NCI-H526 treated with DMSO at 0.1 percent for 48 hours (cell line): Measurements from ENCODE around the gene MUCL1.
"Not testable (repeated sequence)": the region's sequence is repeated elsewhere in the genome, so short reads cannot be mapped to it uniquely, and the experiment has no call there.

ENCODE experiments used
- DNase-seq: peaks from one replicate; lab custom pipeline; 2025; lab: John Stamatoyannopoulos, UW

The MUCL1 gene

DNA sequence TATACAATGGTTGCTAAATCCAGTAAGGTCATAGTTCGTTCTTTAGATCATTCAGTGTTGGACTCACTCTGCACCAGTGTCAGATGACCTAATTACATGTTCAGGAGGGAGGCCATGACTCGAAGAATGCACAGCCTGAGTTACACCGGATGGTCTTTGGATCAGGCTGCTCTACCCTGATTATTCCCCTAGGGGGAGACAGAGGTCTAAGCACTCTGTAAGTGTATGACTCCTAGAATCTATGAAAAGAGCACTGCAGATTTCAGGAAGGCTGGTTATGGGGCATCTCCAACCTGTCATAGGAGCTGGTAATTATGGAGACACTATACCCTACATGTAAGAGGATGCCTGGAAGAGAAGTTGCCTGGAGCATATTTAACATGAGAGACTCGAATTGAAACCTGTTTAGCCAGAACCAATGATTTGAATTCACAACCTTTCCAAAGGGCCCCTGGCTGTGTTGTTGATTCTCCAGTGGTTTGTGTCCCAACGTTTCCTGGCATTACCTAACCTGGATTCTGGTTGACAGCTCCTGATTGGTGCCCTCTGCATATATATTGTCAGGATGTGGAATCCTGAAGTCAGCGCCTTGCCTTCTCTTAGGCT lies at the start of gene MUCL1:
Gene MUCL1 (plus strand): TSS at position 584 of the 606 bp plus-strand sequence. CDS start 67 bp downstream, outside the sequence.
- DNase-seq, result peak; percentile 31

GRCh38 chr12:54821676-54822075 lies 32.6 kb upstream of the MUCL1 start:
- DNase-seq, result no peak

GRCh38 chr12:54824402-54824801 lies 29.9 kb upstream of the MUCL1 start:
- DNase-seq, result no peak

DNA sequence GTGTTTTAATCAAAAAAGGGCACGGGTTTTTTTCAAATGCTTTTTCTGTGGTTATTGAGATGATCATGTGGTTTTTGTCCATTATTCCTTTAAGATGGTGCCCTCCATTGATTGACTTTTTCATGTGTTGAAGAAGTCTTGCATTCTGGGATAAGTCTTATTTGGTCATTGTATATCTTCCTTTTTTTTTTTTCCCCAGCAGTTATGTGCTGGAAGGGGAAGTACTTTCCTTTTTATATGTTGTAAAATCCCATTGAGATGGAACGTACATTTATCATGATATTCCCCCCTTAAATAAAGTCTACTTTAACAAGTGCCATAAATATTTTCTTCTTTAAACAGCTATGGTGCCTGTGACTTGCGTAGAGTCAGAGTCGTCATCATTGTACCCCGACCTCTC lies 24.8 kb upstream of the MUCL1 start:
- DNase-seq, result no peak

DNA sequence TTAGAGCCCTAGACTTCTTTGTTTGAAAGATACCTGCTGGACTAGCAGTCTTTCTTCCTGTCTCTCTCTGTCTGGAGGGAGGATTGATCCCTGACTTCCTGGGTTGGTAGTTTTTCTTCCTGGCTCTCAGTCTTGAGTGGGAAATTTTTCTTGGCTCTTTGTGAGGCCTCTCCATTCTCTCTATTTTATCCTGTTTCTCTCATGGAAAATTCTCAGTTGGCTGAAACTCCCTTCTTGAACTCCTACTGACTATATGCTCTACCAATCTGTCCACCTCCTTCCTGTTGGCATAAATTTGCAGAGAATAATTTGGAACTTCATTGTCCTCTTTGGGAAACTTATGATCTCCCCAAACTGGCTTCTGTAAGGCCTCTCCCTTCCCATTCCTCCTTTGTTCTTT lies 24.1 kb upstream of the MUCL1 start:
- DNase-seq, result no peak

- no peak for DNase-seq
These were observed 22.7 kb upstream of the MUCL1 start for GRCh38 chr12:54831631-54832030.

DNA sequence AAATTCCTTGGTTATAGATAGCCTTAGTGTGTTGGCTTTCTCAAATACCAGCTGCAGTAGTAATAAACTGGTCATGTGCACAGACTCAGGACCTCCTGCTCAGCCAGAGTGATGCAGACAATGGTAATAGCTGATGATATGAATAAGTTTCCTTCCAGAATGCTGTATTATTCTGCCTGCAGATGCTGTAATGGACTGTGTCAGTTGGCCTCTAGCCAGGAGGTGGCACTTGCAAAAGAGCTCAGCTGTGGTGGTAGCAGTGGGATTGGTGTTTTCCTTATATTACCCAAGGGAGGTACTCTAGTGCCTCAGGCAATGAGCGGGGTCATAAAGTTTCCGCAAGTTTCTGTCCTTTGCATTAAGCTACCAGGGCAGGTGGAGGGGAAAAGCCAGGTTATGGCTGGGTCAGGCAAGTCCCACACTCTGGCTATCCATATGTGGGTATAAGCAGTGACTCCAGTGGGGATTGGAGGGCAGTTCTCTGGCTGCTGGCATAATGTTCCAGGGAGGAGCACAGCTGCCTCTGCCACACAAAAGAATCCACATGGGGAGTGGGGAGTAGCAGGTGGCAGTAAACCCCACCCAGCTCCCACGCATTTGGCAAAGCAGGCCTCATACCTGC lies 14.0 kb upstream of the MUCL1 start:
- DNase-seq, result no peak

DNA sequence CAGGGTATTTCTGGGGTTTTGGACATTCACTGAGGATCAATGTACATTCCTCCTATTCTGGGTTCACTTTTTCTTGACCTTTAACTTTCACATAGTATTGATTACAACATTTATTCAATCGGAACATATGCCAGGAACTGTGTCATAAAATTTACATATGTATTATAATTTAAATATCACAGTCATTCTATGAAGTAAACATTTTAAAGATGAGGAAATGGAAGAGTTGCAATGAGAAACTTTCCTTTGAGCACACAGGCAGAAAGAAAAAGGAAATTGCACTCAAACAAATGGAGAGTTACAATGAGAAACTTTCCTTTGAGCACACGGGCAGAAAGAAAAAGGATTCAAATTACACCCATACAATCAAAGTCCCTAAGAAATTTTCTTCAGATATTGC lies 3.1 kb downstream of the MUCL1 start:
- DNase-seq, result no peak

DNA sequence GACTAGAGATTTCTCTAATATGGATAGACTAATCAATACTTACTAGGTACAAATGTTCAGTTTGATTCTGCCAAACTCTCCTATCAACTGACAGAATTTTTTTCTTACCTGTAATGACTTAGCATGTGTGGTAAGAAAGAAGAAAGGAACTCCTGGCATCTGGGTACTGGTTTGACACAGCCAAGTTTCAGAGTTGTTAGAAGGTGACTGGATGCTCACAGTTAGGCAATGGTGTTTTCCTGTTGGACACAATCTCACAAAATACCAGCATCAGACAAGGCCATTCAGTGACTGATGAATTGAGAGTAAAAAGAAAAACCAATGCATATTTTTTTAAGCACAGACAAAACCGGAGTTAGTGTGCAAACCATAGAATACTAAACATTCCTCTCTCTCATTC lies 4.2 kb downstream of the MUCL1 start:
- no peak for DNase-seq

DNA sequence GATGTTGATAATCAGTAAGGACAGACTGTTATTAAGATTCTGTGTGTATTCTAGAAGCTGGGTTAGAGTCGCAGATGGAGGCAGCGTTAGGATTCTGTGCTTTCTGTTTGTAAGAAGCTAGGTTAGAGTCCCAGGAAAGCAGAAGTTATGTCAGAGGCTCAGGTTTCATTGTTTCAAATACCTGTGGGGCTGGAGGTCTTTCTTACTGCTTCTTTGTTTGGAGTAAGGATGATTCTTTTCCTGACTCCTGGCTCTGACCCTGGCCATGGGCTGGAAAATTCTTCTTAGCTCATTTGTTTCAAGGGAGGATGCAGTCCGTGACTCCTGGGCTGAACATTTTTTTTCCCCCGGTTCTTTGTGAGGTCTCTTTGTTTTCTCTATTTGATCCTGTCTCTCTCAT lies 5.2 kb downstream of the MUCL1 start:
- no peak for DNase-seq

- DNase-seq, result no peak
These were observed 7.6 kb downstream of the MUCL1 start for GRCh38 chr12:54861927-54862326.

DNA sequence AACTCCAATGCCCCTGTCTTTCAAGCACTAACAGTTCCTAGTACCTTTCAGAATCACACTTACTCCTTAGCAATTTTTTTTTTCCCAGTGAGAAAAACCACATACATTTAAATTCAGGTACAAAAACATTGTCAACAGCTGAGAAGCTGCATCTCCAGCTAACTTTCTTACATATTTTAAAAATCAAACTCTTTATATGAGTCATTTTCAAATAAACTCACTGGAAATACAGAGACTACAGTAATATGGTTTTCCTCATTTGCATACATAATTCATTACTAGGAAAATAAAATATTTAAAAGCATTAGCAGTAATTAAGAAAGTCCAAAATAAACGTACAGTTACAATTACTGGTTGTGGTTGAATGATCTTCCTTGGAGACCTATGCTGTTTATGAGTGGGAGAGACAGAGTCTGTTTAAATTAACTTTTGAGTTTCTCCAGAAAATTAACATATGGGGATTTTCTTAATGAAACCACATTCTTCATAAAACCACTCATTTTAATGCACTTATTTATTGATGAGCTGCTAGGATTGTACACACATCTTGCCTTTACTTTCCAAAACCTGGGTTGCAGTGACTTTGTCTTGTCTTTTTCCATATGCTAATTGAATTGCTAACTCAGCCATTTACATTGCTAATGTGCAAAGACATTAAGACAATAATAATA lies 9.8 kb downstream of the MUCL1 start:
- DNase-seq, result no peak

DNA sequence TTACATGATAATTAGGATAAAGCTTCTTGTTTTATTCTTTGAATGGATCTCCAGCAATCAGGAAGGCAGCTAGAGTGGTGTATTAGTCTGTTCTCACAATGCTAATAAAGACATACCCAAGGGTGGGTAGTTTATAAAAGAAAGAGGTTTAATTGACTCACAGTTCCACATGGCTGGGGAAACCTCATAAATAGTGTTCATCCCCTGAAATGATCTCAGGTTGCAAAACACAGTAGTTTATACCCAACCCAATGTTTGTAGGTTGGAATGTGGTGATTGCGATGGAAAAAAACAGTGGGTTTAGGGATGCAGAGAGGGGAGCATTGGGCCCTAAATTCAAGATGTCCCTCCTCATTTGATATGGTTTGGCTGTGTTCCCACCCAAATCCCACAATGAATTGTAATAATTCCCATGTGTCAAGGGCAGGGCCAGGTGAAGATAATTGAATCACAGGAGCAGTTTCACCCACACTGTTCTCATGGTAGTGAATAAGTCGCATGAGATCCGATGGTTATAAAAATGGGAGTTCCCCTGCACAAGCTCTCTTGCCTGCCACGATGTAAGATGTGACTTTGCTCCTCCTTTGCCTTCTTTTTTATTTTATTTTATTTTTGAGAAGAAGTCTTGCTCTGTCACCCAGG lies 11.5 kb downstream of the MUCL1 start:
- DNase-seq, result no peak

DNA sequence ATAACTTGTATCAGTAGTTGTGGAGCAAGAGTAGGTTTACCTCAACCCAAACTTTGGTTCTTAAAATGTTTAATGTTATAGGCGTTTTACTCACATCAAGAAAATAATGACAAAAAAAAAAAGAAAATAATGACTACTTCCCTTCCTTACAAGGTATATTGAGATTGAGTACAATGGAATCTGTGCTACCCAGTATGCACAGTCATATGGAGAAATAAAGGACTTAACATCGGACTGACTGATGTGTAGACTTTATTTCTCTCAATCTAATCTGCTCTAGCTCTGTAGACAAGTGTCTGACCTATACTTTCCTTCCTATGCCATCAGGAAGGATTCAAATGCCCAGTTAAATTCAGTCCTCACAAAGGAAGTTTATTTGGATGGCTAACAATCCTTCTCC lies 14.4 kb downstream of the MUCL1 start:
- no peak for DNase-seq

DNA sequence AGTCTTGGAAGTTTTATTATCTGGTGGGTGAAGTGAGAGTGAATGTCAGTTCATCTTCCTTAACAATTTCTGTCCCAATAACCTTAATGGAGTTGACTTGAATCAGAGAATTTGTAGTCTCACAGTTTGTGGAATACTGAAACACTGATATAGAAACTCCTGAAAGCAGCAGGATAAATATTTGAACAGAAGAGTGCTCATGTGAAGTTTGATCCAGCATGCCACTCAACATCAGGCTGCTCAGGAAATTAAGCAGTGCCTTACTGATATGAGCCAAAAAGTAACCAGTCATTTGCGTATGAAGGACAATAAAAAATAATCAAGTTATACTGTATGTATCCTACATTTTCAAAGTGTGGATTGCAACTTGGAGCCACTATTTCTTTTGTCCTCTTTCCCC lies 15.7 kb downstream of the MUCL1 start:
- no peak for DNase-seq

DNA sequence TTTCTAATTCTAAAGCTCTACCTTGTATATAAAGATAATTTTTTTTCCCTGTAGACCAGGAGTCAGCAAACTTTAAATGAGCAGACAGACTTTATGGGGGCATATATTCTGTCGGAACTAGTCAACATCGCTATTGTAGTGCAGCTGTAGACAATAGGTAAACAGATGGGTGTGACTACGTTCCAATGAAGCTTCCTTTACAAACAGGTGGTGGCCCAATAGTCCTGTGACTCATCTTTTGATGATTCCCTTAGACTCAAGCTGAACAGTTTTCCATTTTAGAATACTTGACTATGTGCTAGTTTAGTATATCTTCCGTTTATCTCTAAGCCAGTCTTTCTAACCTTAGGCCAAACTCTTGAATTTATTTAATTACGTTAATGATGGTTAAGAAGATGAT lies 16.3 kb downstream of the MUCL1 start:
- no peak for DNase-seq

DNA sequence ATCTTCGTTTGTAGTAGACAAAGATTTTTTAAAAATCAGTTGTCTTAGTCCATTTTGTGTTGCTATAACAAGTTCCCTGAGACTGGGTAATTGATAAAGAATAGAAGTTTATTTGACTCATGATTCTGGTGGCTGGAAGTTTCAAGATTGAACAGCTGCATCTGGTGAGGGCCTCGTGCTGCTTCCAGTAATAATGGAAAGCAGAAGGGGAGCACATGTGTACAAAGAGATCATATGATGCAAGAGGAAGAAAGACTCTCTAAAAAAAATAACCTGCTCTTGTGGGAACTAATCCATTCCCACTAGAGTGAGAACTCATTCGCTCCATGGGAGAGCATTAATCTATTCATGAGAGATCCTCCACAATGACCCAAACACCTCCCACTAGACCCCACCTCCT lies 24.8 kb downstream of the MUCL1 start:
- DNase-seq, result no peak

DNA sequence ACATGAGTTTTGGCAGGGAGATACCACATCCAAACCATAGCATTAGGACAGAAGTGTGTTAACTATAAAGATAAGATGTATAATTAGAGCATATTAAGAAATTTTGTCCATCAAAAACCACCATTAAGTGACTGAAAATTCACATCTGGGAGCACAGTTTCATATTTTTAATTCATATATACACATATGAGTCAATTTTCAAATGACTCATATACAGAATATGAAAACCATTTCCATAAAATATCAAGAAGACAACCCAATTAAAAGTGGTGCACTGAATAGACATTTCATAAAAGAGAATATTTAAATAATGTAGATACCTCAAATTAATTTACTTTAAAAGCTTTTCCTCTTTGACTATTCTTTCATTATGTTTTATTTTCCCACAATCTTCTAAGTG lies 25.3 kb downstream of the MUCL1 start:
- no peak for DNase-seq

DNA sequence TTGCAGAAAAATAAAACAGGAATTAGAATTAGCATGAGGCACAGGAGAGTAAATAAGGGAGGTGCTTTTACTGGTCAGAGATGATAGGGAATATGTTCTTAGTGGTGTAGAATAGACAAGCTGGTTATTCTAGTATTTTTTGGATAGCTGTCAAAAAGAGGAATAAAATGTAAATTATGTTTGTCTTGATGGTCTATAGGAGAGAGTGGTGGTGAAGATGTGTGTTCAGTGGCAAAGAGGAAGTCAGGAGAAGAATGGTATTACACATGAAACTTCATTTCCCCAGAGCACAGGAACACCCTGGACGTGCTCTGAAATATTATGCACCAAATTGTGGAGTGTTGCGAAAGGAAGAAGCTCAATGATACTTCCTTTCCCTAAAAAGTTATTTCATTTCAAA lies 27.8 kb downstream of the MUCL1 start:
- DNase-seq, result no peak

DNA sequence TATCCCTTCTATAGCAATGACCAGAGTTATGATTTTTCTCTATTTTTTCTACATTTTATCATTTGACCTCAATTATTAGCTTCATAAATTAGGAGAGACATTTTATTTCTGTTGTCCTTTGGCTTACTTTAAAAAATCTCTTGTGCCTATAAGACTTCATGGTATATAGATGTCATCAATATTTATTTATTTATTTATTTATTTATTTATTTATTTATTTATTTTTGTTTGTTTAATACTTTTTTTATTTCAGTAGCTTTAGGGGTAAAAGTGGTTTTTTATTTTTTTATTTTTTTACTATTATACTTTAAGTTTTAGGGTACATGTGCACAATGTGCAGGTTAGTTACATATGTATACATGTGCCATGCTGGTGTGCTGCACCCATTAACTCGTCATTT lies 28.3 kb downstream of the MUCL1 start:
- not testable (repeated sequence) for DNase-seq

DNA sequence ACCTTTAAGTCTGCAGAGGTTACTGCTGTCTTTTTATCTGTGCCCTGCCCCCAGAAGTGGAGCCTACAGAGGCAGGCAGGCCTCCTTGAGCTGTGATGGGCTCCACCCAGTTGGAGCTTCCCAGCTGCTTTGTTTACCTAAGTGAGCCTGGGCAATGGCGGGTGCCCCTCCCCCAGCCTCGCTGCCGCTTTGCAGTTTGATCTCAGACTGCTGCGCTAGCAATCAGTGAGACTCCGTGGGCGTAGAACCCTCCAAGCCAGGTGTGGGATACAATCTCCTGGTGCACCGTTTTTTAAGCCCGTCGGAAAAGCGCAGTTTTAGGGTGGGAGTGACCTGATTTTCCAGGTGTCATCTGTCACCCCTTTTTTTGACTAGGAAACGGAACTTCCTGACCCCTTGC lies 34.1 kb downstream of the MUCL1 start:
- not testable (repeated sequence) for DNase-seq

- DNase-seq, result no peak
These were observed 36.0 kb downstream of the MUCL1 start for GRCh38 chr12:54890339-54890738.
